Caco-2 (cell line): ENCODE data around the gene RNF182. TPM values are rescaled to one million over a fixed set of nuclear protein-coding genes. Genes with fewer than 3 reads are reported as not detected.

Experiments
- BruUV-seq: library from RNA; stranded (reverse); fragments of 400-500 nt; replicated peaks from 2 replicates; lab custom pipeline; 2021; lab: Mats Ljungman, UMichigan
- CTCF ChIA-PET: fragments of 300-600 bp; sonication (Branson Sonifier 250); formaldehyde crosslinking; loops from one replicate; lab custom pipeline; 2022; ENCODE audit warnings: antibody characterized with exemption; lab: Charles Lee
- POLR2A ChIA-PET: fragments of 300-600 bp; sonication (Branson Sonifier 250); formaldehyde crosslinking; loops from one replicate; lab custom pipeline; 2022; ENCODE audit warnings: antibody characterized with exemption; lab: Charles Lee
- DNase-seq, 2 experiments: peaks; one replicate each; pipeline versions ENCODE4 v3.0.0 to v3.0.0-alpha.2; 2020 to 2022
- H3K27me3 ChIP-seq: replicated peaks from 2 replicates; pipeline ENCODE4 v1.6.0; 2011; ENCODE audit warnings: low read length; ENCODE audit not compliant: control insufficient read depth, insufficient read depth
- H3K36me3 ChIP-seq: 2 replicates; pipeline ENCODE4 v1.5.1; 2011; ENCODE audit warnings: low read length; ENCODE audit not compliant: control insufficient read depth, insufficient read depth
- H3K4me1 ChIP-seq: fragments of 250-450 bp; sonication (Bioruptor Pico); 2 replicates; pipeline ENCODE4 v1.5.1; 2020; ENCODE audit warnings: mild to moderate bottlenecking
- H3K4me3 ChIP-seq: 2 replicates; pipeline ENCODE4 v1.5.1; 2011; ENCODE audit warnings: low read depth, mild to moderate bottlenecking, control low read depth, low read length
- H3K9me3 ChIP-seq: fragments of 250-450 bp; sonication (Bioruptor Pico); 2 replicates; pipeline ENCODE4 v1.5.1; 2020; ENCODE audit warnings: mild to moderate bottlenecking, moderate library complexity
- H3K27ac Mint-ChIP-seq: one replicate; pipeline ENCODE4 v1.8.0; 2022; ENCODE audit warnings: mixed read lengths; ENCODE audit not compliant: unreplicated experiment
- H3K27me3 Mint-ChIP-seq: one replicate; pipeline ENCODE4 v1.8.0; 2022; ENCODE audit warnings: mixed read lengths; ENCODE audit not compliant: insufficient read depth, unreplicated experiment
- H3K36me3 Mint-ChIP-seq: one replicate; pipeline ENCODE4 v1.8.0; 2022; ENCODE audit warnings: mild to moderate bottlenecking, mixed read lengths; ENCODE audit not compliant: insufficient read depth, unreplicated experiment
- H3K4me1 Mint-ChIP-seq: one replicate; pipeline ENCODE4 v1.8.0; 2022; ENCODE audit warnings: low read depth, mixed read lengths; ENCODE audit not compliant: unreplicated experiment
- H3K4me3 Mint-ChIP-seq: one replicate; pipeline ENCODE4 v1.8.0; 2022; ENCODE audit warnings: mild to moderate bottlenecking, moderate library complexity, mixed read lengths; ENCODE audit not compliant: unreplicated experiment
- H3K9me3 Mint-ChIP-seq: one replicate; pipeline ENCODE4 v1.8.0; 2022; ENCODE audit warnings: mixed read lengths; ENCODE audit not compliant: unreplicated experiment
- CTCF ChIP-seq, 2 experiments: fragments of 200-600 bp in 1 of 2; IDR thresholded peaks; 1 replicate in 1 of 2; 2 replicates in 1 of 2; pipeline versions ENCODE4 v1.5.1 to v1.8.0; 2011 to 2022; ENCODE audit warnings: antibody characterized with exemption in 1 of 2, control low read depth in 1 of 2, inconsistent platforms in 1 of 2, low read depth in 1 of 2, low read length in 1 of 2, mild to moderate bottlenecking in 1 of 2, moderate library complexity in 1 of 2; ENCODE audit not compliant: insufficient read depth in 1 of 2, severe bottlenecking in 1 of 2, unreplicated experiment in 1 of 2
- intact Hi-C: fragments of 100-400 bp; cut with micrococcal nuclease; formaldehyde crosslinking; loops from one replicate; pipeline ENCODE4 v1.10.0; 2022; ENCODE audit not compliant: unreplicated experiment
- total RNA-seq: library from RNA; stranded (reverse); gene quantifications from 2 replicates; pipeline ENCODE4 v1.2.3, GENCODE V29; 2022

The RNF182 gene
- total RNA-seq, 1 experiment from 2014 or later, result 0.39 TPM

GRCh38 chr6:14004258-14004657 lies 79.5 kb downstream of the RNF182 start:
- H3K36me3 ChIP-seq, result no peaks in the 10 kb centered on the region
- BruUV-seq, result no TSS peak
- no peaks in the 10 kb centered on the region for H3K9me3 Mint-ChIP-seq
- intact Hi-C loops, result no loop called here
- no peak overlapping the region for H3K4me3 Mint-ChIP-seq
- ChIA-PET CTCF (no interaction called here), POLR2A (no interaction called here)
- no peaks in the 10 kb centered on the region for H3K9me3 ChIP-seq
- no peak for DNase-seq
- no peaks in the 10 kb centered on the region for H3K36me3 Mint-ChIP-seq
- H3K4me3 ChIP-seq, result no peak overlapping the region
- no peak for TF ChIP-seq CTCF (IDR thresholded peaks at IDR 0.05; ENCODE audit: insufficient read depth in 1 of 2, low read depth in 1 of 2, low read length in 1 of 2, severe bottlenecking in 1 of 2, unreplicated experiment in 1 of 2)
- no peaks in the 10 kb centered on the region for H3K4me1 Mint-ChIP-seq
- H3K4me1 ChIP-seq, result no peaks in the 10 kb centered on the region
- H3K27me3 Mint-ChIP-seq, result peaks cover 16% of the 10 kb centered on the region
- no peaks in the 10 kb centered on the region; the same call in 1 of the 2 replicates for H3K27me3 ChIP-seq
- H3K27ac Mint-ChIP-seq, result no peak overlapping the region

- Mint-ChIP-seq H3K27me3 (peaks cover 19% of the 10 kb centered on the region), H3K9me3 (peaks cover 6% of the 10 kb centered on the region), H3K36me3 (no peaks in the 10 kb centered on the region), H3K4me1 (no peaks in the 10 kb centered on the region), H3K27ac (no peak overlapping the region), H3K4me3 (no peak overlapping the region)
- no peaks in the 10 kb centered on the region; the same call in 1 of the 2 replicates for H3K27me3 ChIP-seq
- no peaks in the 10 kb centered on the region for H3K9me3 ChIP-seq
- no peaks in the 10 kb centered on the region for H3K4me1 ChIP-seq
- no peak for TF ChIP-seq CTCF (IDR thresholded peaks at IDR 0.05; ENCODE audit: insufficient read depth in 1 of 2, low read depth in 1 of 2, low read length in 1 of 2, severe bottlenecking in 1 of 2, unreplicated experiment in 1 of 2)
- ChIA-PET POLR2A (no interaction called here), CTCF (no interaction called here)
- no peak overlapping the region for H3K4me3 ChIP-seq
- intact Hi-C loops, result no loop called here
- no TSS peak for BruUV-seq
- no peak for DNase-seq
- H3K36me3 ChIP-seq, result no peaks in the 10 kb centered on the region
Measured at GRCh38 chr6:14008809-14009208, 84.1 kb downstream of the RNF182 start.

- H3K4me1 Mint-ChIP-seq, result no peaks in the 10 kb centered on the region
- intact Hi-C loops, result no loop called here
- ChIA-PET POLR2A (no interaction called here), CTCF (no interaction called here)
- no peak overlapping the region for H3K27ac Mint-ChIP-seq
- Histone ChIP-seq H3K36me3 (no peaks in the 10 kb centered on the region), H3K4me3 (no peak overlapping the region), H3K27me3 (no peaks in the 10 kb centered on the region; the same call in 1 of the 2 replicates), H3K9me3 (no peaks in the 10 kb centered on the region), H3K4me1 (no peaks in the 10 kb centered on the region)
- BruUV-seq, result no TSS peak
- H3K9me3 Mint-ChIP-seq, result peaks cover 6% of the 10 kb centered on the region
- H3K36me3 Mint-ChIP-seq, result no peaks in the 10 kb centered on the region
- H3K4me3 Mint-ChIP-seq, result no peak overlapping the region
- DNase-seq, result no peak
- no peak for TF ChIP-seq CTCF (IDR thresholded peaks at IDR 0.05; ENCODE audit: insufficient read depth in 1 of 2, low read depth in 1 of 2, low read length in 1 of 2, severe bottlenecking in 1 of 2, unreplicated experiment in 1 of 2)
- peaks cover 18% of the 10 kb centered on the region for H3K27me3 Mint-ChIP-seq
Measured at GRCh38 chr6:14009431-14009830, 84.7 kb downstream of the RNF182 start.
